ENCODE data around the gene ITIH4.

DNA sequence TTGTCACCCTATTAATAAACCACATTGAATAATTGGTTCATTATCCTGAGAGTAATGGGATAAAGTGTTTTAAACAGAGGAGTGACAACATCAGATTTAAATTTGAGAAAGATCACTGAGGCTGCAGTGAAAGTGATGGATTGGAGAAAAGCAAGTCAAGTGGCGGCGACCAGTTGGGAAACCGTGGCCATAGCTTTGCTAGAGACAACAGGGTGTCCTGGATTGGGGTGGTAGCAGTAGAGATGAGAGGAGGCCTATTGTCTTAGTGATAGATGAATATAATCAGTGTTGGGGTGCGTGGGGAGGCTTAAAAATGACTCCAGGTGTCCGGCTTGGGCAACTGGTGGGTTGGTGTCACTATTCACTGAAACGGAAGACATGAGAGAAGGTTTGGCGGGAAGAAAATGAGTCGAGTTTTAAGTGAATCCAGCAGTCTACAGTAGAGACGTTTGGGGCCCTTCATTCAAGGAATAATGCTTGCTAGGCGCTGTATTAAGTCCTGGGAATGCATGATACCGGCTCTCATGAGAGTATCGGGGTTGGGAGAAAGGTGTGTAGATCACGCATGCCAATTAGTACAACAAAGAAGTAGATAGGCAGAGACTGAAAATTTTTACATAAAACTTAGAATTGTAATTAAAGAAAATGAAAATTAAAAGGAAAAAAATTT, 60.6 kb downstream of the ITIH4 start:
- no peak for TF ChIP-seq EZH2phosphoT487 (IDR thresholded peaks at IDR 0.05; ENCODE audit: borderline replicate concordance, low read length)
- TF ChIP-seq, protein P1, sequence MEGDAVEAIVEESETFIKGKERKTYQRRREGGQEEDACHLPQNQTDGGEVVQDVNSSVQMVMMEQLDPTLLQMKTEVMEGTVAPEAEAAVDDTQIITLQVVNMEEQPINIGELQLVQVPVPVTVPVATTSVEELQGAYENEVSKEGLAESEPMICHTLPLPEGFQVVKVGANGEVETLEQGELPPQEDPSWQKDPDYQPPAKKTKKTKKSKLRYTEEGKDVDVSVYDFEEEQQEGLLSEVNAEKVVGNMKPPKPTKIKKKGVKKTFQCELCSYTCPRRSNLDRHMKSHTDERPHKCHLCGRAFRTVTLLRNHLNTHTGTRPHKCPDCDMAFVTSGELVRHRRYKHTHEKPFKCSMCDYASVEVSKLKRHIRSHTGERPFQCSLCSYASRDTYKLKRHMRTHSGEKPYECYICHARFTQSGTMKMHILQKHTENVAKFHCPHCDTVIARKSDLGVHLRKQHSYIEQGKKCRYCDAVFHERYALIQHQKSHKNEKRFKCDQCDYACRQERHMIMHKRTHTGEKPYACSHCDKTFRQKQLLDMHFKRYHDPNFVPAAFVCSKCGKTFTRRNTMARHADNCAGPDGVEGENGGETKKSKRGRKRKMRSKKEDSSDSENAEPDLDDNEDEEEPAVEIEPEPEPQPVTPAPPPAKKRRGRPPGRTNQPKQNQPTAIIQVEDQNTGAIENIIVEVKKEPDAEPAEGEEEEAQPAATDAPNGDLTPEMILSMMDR (conservative IDR thresholded peaks at IDR 0.05; ENCODE audit: low read depth, low read length), result no peak

Measured in PC-3 (cell line).